GM12878 (cell line): ENCODE measurements around the gene PSRC1.

Experiments
- ATF2 ChIP-seq: IDR thresholded peaks from 2 replicates; pipeline ENCODE4 v1.6.1; 2012; ENCODE audit warnings: low read length, inconsistent platforms
- BRCA1 ChIP-seq: IDR thresholded peaks from 2 replicates; pipeline ENCODE4 v1.6.1; 2011; ENCODE audit warnings: low read depth, low read length, improper control_type of control experiment
- CBX3 ChIP-seq: fragments of 200-600 bp; sonication (generic); IDR thresholded peaks from 2 replicates; pipeline ENCODE4 v1.6.1; 2016; ENCODE audit warnings: low read depth, borderline replicate concordance
- JUND ChIP-seq: IDR thresholded peaks from 2 replicates; pipeline ENCODE4 v1.6.1; 2012; ENCODE audit warnings: low read depth, mild to moderate bottlenecking, low read length, improper control_type of control experiment, moderate library complexity
- LARP7 ChIP-seq: fragments of 450-650 bp; IDR thresholded peaks from 2 replicates; pipeline ENCODE4 v1.6.1; 2017; ENCODE audit warnings: mild to moderate bottlenecking
- MLLT1 ChIP-seq: fragments of 450-650 bp; IDR thresholded peaks from 2 replicates; pipeline ENCODE4 v1.6.1; 2016; ENCODE audit warnings: mild to moderate bottlenecking
- POLR2A ChIP-seq: IDR thresholded peaks from 2 replicates; pipeline ENCODE4 v1.6.1; 2011; ENCODE audit warnings: low read depth, mild to moderate bottlenecking, low read length
- SMAD1 ChIP-seq: fragments of 450-650 bp; IDR thresholded peaks from 2 replicates; pipeline ENCODE4 v1.6.1; 2018; ENCODE audit warnings: mild to moderate bottlenecking, low read depth; ENCODE audit not compliant: partially characterized antibody
- TAF1 ChIP-seq: IDR thresholded peaks from 2 replicates; pipeline ENCODE4 v1.6.1; 2011; ENCODE audit warnings: mild to moderate bottlenecking, low read depth, low read length, borderline replicate concordance
- TF ChIP-seq, protein P1 (sequence below), 3 experiments: IDR thresholded peaks in 2 of 3; conservative IDR thresholded peaks in 1 of 3; 2 replicates each; pipeline ENCODE4 v1.5.1; 2011; ENCODE audit warnings: low read depth in 3 of 3, low read length in 3 of 3, mild to moderate bottlenecking in 3 of 3, control low read depth in 2 of 3, moderate library complexity in 2 of 3, inconsistent platforms in 1 of 3, mixed read lengths in 1 of 3; ENCODE audit not compliant: control insufficient read depth in 2 of 3, insufficient read depth in 1 of 3; ENCODE audit errors: extremely low read depth in 1 of 3
- TF ChIP-seq, protein P2 (sequence below): fragments of 450-650 bp; formaldehyde crosslinking; IDR thresholded peaks from 2 replicates; pipeline ENCODE4 v1.4.0; 2020; ENCODE audit warnings: mild to moderate bottlenecking, moderate library complexity

DNA sequence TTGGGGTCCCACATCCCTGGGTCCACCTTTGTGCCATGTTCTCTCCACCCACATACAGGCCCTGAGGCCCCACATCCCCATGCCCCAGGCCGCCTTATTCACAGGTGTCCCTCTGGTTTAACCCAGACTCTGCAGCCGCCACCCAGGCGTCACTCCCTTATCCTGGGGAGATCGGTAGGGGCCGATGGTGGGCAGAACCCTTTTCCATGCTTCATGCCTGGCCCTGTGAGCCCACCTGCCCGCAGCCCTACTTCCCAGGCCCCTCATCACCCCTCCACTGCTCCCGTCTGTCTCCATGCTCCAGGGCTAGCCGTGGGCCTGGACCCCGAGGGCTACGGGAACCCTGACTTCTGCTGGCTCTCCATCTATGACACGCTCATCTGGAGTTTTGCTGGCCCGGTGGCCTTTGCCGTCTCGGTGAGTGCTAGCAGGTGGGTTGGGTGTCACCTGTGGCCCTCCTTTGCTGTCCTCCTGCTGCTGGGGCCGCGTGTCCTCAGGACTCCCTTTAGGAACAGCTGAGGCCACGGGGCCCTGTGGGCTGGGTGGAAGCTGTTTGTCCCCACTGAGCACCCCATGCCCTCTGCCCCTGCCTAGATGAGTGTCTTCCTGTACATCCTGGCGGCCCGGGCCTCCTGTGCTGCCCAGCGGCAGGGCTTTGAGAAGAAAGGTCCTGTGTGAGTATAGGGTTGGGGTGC, 12.2 kb downstream of the PSRC1 start:
- TF ChIP-seq BRCA1 = no peak
- no peak for TF ChIP-seq MLLT1
- TF ChIP-seq, protein P1, sequence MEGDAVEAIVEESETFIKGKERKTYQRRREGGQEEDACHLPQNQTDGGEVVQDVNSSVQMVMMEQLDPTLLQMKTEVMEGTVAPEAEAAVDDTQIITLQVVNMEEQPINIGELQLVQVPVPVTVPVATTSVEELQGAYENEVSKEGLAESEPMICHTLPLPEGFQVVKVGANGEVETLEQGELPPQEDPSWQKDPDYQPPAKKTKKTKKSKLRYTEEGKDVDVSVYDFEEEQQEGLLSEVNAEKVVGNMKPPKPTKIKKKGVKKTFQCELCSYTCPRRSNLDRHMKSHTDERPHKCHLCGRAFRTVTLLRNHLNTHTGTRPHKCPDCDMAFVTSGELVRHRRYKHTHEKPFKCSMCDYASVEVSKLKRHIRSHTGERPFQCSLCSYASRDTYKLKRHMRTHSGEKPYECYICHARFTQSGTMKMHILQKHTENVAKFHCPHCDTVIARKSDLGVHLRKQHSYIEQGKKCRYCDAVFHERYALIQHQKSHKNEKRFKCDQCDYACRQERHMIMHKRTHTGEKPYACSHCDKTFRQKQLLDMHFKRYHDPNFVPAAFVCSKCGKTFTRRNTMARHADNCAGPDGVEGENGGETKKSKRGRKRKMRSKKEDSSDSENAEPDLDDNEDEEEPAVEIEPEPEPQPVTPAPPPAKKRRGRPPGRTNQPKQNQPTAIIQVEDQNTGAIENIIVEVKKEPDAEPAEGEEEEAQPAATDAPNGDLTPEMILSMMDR (IDR thresholded peaks at IDR 0.05 in 2 of 3, conservative IDR thresholded peaks at IDR 0.05 in 1 of 3; ENCODE audit: control insufficient read depth in 2 of 3, extremely low read depth in 1 of 3, insufficient read depth in 1 of 3, low read depth in 3 of 3, low read length in 3 of 3) = no peak
- TF ChIP-seq ATF2 = no peak
- no peak for TF ChIP-seq LARP7
- TF ChIP-seq POLR2A = no peak
- no peak for TF ChIP-seq JUND
- TF ChIP-seq SMAD1 = no peak
- TF ChIP-seq, protein P2, sequence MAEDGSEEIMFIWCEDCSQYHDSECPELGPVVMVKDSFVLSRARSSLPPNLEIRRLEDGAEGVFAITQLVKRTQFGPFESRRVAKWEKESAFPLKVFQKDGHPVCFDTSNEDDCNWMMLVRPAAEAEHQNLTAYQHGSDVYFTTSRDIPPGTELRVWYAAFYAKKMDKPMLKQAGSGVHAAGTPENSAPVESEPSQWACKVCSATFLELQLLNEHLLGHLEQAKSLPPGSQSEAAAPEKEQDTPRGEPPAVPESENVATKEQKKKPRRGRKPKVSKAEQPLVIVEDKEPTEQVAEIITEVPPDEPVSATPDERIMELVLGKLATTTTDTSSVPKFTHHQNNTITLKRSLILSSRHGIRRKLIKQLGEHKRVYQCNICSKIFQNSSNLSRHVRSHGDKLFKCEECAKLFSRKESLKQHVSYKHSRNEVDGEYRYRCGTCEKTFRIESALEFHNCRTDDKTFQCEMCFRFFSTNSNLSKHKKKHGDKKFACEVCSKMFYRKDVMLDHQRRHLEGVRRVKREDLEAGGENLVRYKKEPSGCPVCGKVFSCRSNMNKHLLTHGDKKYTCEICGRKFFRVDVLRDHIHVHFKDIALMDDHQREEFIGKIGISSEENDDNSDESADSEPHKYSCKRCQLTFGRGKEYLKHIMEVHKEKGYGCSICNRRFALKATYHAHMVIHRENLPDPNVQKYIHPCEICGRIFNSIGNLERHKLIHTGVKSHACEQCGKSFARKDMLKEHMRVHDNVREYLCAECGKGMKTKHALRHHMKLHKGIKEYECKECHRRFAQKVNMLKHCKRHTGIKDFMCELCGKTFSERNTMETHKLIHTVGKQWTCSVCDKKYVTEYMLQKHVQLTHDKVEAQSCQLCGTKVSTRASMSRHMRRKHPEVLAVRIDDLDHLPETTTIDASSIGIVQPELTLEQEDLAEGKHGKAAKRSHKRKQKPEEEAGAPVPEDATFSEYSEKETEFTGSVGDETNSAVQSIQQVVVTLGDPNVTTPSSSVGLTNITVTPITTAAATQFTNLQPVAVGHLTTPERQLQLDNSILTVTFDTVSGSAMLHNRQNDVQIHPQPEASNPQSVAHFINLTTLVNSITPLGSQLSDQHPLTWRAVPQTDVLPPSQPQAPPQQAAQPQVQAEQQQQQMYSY (CRISPR knock-in tag) = no peak
- no peak for TF ChIP-seq TAF1
- TF ChIP-seq CBX3 = no peak
